ENCODE measurements around the gene GRK5.

GRCh38 chr10:119371704-119372663 is 164.6 kb downstream of the GRK5 start:
- no peak for TF ChIP-seq CTCF (IDR thresholded peaks at IDR 0.05; ENCODE audit: low read depth, low read length)
- no peak for TF ChIP-seq MAX (IDR thresholded peaks at IDR 0.05; ENCODE audit: low read depth, low read length)
- no peak for TF ChIP-seq POLR2A (IDR thresholded peaks at IDR 0.05; ENCODE audit: extremely low read depth, insufficient read length)
- no peak for TF ChIP-seq MYC (IDR thresholded peaks at IDR 0.05; ENCODE audit: low read depth, low read length)
